H1 (cell line): Measurements from ENCODE around the gene MTAP. TPM values are rescaled to one million over a fixed set of nuclear protein-coding genes. Genes with fewer than 3 reads are reported as not detected.

Source experiments
- ASH2L ChIP-seq: fragments of 200-600, 300-600 bp; sonication (generic); IDR thresholded peaks from one replicate; pipeline ENCODE4 v1.7.1; 2017; ENCODE audit warnings: low read length
- BCL11A ChIP-seq, 2 experiments: IDR thresholded peaks; one replicate each; pipeline ENCODE4 v1.6.1; 2011; ENCODE audit warnings: low read depth in 2 of 2, low read length in 2 of 2, mild to moderate bottlenecking in 2 of 2
- CBX8 ChIP-seq: fragments of 300-800, 300-1000 bp; sonication (generic); IDR thresholded peaks from 2 replicates; pipeline ENCODE4 v1.7.1; 2016; ENCODE audit warnings: low read depth, low read length, borderline replicate concordance
- GABPA ChIP-seq: IDR thresholded peaks from 2 replicates; pipeline ENCODE4 v1.6.1; 2011; ENCODE audit warnings: mild to moderate bottlenecking, low read length, moderate library complexity, borderline replicate concordance; ENCODE audit not compliant: insufficient read depth
- HDAC2 ChIP-seq, 2 experiments: fragments of 300-600 bp in 1 of 2; sonication (generic) in 1 of 2; IDR thresholded peaks; 2 replicates each; pipeline ENCODE4 v1.6.1; 2011 to 2012; ENCODE audit warnings: low read depth in 2 of 2, low read length in 2 of 2, mild to moderate bottlenecking in 2 of 2, moderate library complexity in 2 of 2, borderline replicate concordance in 1 of 2, inconsistent platforms in 1 of 2
- KDM4A ChIP-seq: IDR thresholded peaks from one replicate; pipeline ENCODE4 v1.7.1; 2012; ENCODE audit warnings: low read depth, mild to moderate bottlenecking, moderate library complexity, low read length, inconsistent platforms; ENCODE audit not compliant: severe bottlenecking
- PHF8 ChIP-seq: fragments of 200-600 bp; sonication (generic); conservative IDR thresholded peaks from 2 replicates; pipeline ENCODE4 v1.7.1; 2012; ENCODE audit warnings: low read depth, mild to moderate bottlenecking, inconsistent platforms, low read length, moderate library complexity
- POLR2AphosphoS5 ChIP-seq: IDR thresholded peaks from 2 replicates; pipeline ENCODE4 v1.6.1; 2011; ENCODE audit warnings: low read depth, low read length
- RAD21 ChIP-seq, 2 experiments: IDR thresholded peaks in 1 of 2; conservative IDR thresholded peaks in 1 of 2; 2 replicates each; pipeline ENCODE4 v1.6.1; 2011; ENCODE audit warnings: low read depth in 2 of 2, low read length in 2 of 2, improper control_type of control experiment in 1 of 2, inconsistent platforms in 1 of 2, mild to moderate bottlenecking in 1 of 2, moderate library complexity in 1 of 2
- RFX5 ChIP-seq: IDR thresholded peaks from 2 replicates; pipeline ENCODE4 v1.6.1; 2011; ENCODE audit warnings: low read depth, low read length, improper control_type of control experiment, borderline replicate concordance
- SAP30 ChIP-seq: fragments of 300-600 bp; sonication (generic); IDR thresholded peaks from 2 replicates; pipeline ENCODE4 v1.7.1; 2012; ENCODE audit warnings: low read length, moderate library complexity, mild to moderate bottlenecking, inconsistent platforms; ENCODE audit not compliant: insufficient read depth, insufficient replicate concordance
- SIN3A ChIP-seq, 2 experiments: IDR thresholded peaks in 1 of 2; conservative IDR thresholded peaks in 1 of 2; 2 replicates each; pipeline ENCODE4 v1.6.1; 2011 to 2012; ENCODE audit warnings: low read length in 2 of 2, improper control_type of control experiment in 1 of 2, low read depth in 1 of 2, mild to moderate bottlenecking in 1 of 2
- SIRT6 ChIP-seq: IDR thresholded peaks from one replicate; pipeline ENCODE4 v1.7.1; 2012; ENCODE audit warnings: low read length, inconsistent platforms
- SP1 ChIP-seq: IDR thresholded peaks from 2 replicates; pipeline ENCODE4 v1.6.1; 2011; ENCODE audit warnings: low read depth, low read length
- SP4 ChIP-seq: IDR thresholded peaks from 2 replicates; pipeline ENCODE4 v1.6.1; 2012; ENCODE audit warnings: low read length, inconsistent platforms
- SRF ChIP-seq: IDR thresholded peaks from 2 replicates; pipeline ENCODE4 v1.6.1; 2011; ENCODE audit warnings: mild to moderate bottlenecking, low read depth, low read length, moderate library complexity
- SUZ12 ChIP-seq: fragments of 200-600 bp; sonication (generic); IDR thresholded peaks from 2 replicates; pipeline ENCODE4 v1.6.1; 2012; ENCODE audit warnings: mild to moderate bottlenecking, inconsistent platforms, low read length, moderate library complexity, mixed read lengths
- TBP ChIP-seq: IDR thresholded peaks from 2 replicates; pipeline ENCODE4 v1.6.1; 2011; ENCODE audit warnings: low read depth, low read length, improper control_type of control experiment
- TEAD4 ChIP-seq: IDR thresholded peaks from 2 replicates; pipeline ENCODE4 v1.6.1; 2012; ENCODE audit warnings: low read depth, low read length, inconsistent platforms, mixed read lengths
- polyA plus RNA-seq, 7 experiments: library from polyadenylated mRNA; depleted of rRNA in 3 of 7; stranded (reverse) in 5 of 7; unstranded in 2 of 7; fragments of >200 nt in 5 of 7; fragments of 200-250 nt in 2 of 7; gene quantifications; 1 replicate in 5 of 7; 2 replicates in 1 of 7; 4 replicates in 1 of 7; pipeline versions ENCODE4 v1.2.1 to v1.2.3, GENCODE V29; 2011 to 2013; ENCODE audit warnings: missing spikeins in 2 of 7, mixed read lengths in 2 of 7
- total RNA-seq: library from RNA; stranded (reverse); fragmentation: NEBNext Ultra II Directional; extraction: Animal tissue kit (Norgen Biotek cat#: 25700); gene quantifications from 2 replicates; pipeline ENCODE4 v1.2.1, GENCODE V29; 2021
- TF ChIP-seq, protein P1 (sequence below): IDR thresholded peaks from 2 replicates; pipeline ENCODE4 v1.6.1; 2012; ENCODE audit warnings: inconsistent platforms
- TF ChIP-seq, protein P2 (sequence below): IDR thresholded peaks from 2 replicates; pipeline ENCODE4 v1.6.1; 2012; ENCODE audit warnings: low read length, inconsistent platforms

The MTAP gene
- total and polyA plus RNA-seq, 2 of the 8 experiments (the other 6 are each of a cell fraction or from before 2014, with no cell fraction given) = 16.4 to 100 TPM

DNA sequence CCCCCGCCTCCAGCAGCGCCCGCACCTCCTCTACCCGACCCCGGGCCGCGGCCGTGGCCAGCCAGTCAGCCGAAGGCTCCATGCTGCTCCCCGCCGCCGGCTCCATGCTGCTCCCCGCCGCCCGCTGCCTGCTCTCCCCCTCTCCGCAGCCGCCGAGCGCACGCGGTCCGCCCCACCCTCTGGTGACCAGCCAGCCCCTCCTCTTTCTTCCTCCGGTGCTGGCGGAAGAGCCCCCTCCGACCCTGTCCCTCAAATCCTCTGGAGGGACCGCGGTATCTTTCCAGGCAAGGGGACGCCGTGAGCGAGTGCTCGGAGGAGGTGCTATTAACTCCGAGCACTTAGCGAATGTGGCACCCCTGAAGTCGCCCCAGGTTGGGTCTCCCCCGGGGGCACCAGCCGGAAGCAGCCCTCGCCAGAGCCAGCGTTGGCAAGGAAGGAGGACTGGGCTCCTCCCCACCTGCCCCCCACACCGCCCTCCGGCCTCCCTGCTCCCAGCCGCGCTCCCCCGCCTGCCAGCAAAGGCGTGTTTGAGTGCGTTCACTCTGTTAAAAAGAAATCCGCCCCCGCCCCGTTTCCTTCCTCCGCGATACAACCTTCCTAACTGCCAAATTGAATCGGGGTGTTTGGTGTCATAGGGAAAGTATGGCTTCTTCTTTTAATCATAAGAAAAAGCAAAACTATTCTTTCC, 172.4 kb downstream of the MTAP start (continued):
- TF ChIP-seq, protein P1, sequence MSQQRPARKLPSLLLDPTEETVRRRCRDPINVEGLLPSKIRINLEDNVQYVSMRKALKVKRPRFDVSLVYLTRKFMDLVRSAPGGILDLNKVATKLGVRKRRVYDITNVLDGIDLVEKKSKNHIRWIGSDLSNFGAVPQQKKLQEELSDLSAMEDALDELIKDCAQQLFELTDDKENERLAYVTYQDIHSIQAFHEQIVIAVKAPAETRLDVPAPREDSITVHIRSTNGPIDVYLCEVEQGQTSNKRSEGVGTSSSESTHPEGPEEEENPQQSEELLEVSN = peak; percentile 75
- TF ChIP-seq HDAC2 (IDR thresholded peaks at IDR 0.05; ENCODE audit: borderline replicate concordance in 1 of 2, low read depth in 2 of 2, low read length in 2 of 2) (0 out of 4 replicates have a peak, but pooled peaks of 1 of the 2 experiments have one; percentile 46), TEAD4 (0 out of 2 replicates have a peak, but pooled peaks have one; percentile 9), SP4 (no peak), PHF8 (0 out of 2 replicates have a peak, but pooled peaks have one; percentile 39), RAD21 (IDR thresholded peaks at IDR 0.05 in 1 of 2, conservative IDR thresholded peaks at IDR 0.05 in 1 of 2; ENCODE audit: low read depth in 2 of 2, low read length in 2 of 2) (no peak; a peak in 1 of 4 replicates), TBP (0 out of 2 replicates have a peak, but pooled peaks have one; percentile 32), BCL11A (IDR thresholded peaks at IDR 0.05; ENCODE audit: low read depth in 2 of 2, low read length in 2 of 2) (no peak), POLR2AphosphoS5 (no peak), SP1 (peak; percentile 58; the same call in 1 of the 2 replicates), GABPA (no peak), SIN3A (conservative IDR thresholded peaks at IDR 0.05 in 1 of 2, IDR thresholded peaks at IDR 0.05 in 1 of 2; ENCODE audit: low read depth in 1 of 2, low read length in 2 of 2) (peak in 1 of 2 experiments; percentile 58; a peak in 1 of 4 replicates), RFX5 (no peak), SRF (no peak), ASH2L (peak; percentile 94), KDM4A (peak; percentile 64), SUZ12 (peak; percentile 49), CBX8 (no peak), SAP30 (no peak), SIRT6 (no peak)
- TF ChIP-seq, protein P2, sequence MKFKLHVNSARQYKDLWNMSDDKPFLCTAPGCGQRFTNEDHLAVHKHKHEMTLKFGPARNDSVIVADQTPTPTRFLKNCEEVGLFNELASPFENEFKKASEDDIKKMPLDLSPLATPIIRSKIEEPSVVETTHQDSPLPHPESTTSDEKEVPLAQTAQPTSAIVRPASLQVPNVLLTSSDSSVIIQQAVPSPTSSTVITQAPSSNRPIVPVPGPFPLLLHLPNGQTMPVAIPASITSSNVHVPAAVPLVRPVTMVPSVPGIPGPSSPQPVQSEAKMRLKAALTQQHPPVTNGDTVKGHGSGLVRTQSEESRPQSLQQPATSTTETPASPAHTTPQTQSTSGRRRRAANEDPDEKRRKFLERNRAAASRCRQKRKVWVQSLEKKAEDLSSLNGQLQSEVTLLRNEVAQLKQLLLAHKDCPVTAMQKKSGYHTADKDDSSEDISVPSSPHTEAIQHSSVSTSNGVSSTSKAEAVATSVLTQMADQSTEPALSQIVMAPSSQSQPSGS = no peak
